ENCODE measurements around the gene TCTN1. TPM values are rescaled to one million over a fixed set of nuclear protein-coding genes. Genes with fewer than 3 reads are reported as not detected.

TCTN1 gene
- total RNA-seq, 6 experiments from 2014 or later = 24.2 to 30.3 (median 25.6) TPM

GRCh38 chr12:110577864-110578693, 35.9 kb upstream of the TCTN1 start:
- Mint-ChIP-seq H3K27me3 (ENCODE audit: insufficient read depth) (0 out of 2 replicates have a peak, but pooled peaks cover 2% of the 10 kb centered on the region), H3K27ac (peak overlapping the region; percentile 98), H3K9me3 (no peaks in the 10 kb centered on the region), H3K4me1 (ENCODE audit: low read depth) (peaks cover 43% of the 10 kb centered on the region), H3K4me3 (peak overlapping the region; percentile 84), H3K36me3 (ENCODE audit: low read depth) (0 out of 2 replicates have a peak, but pooled peaks cover 3% of the 10 kb centered on the region)
- peak; percentile 86 for DNase-seq
- no peak for TF ChIP-seq CTCF (IDR thresholded peaks at IDR 0.05)

- no peak for TF ChIP-seq CTCF (IDR thresholded peaks at IDR 0.05)
- H3K4me1 Mint-ChIP-seq (ENCODE audit: low read depth) = peaks cover 50% of the 10 kb centered on the region
- no peaks in the 10 kb centered on the region for H3K36me3 Mint-ChIP-seq (ENCODE audit: low read depth)
- DNase-seq = no peak
- peak overlapping the region; percentile 98 for H3K27ac Mint-ChIP-seq
- no peaks in the 10 kb centered on the region for H3K9me3 Mint-ChIP-seq
- peak overlapping the region; percentile 84 for H3K4me3 Mint-ChIP-seq
- 0 out of 2 replicates have a peak, but pooled peaks cover 2% of the 10 kb centered on the region for H3K27me3 Mint-ChIP-seq (ENCODE audit: insufficient read depth)
These were observed 35.0 kb upstream of the TCTN1 start for GRCh38 chr12:110578694-110579534.

- no peaks in the 10 kb centered on the region for H3K9me3 Mint-ChIP-seq
- 0 out of 2 replicates have a peak, but pooled peaks cover 2% of the 10 kb centered on the region for H3K27me3 Mint-ChIP-seq (ENCODE audit: insufficient read depth)
- peak overlapping the region; percentile 84; the same call in 1 of the 2 replicates for H3K4me3 Mint-ChIP-seq
- peak overlapping the region; percentile 98; the same call in 1 of the 2 replicates for H3K27ac Mint-ChIP-seq
- H3K36me3 Mint-ChIP-seq (ENCODE audit: low read depth) = no peaks in the 10 kb centered on the region
- no peak for DNase-seq
- no peak for TF ChIP-seq CTCF (IDR thresholded peaks at IDR 0.05)
- H3K4me1 Mint-ChIP-seq (ENCODE audit: low read depth) = peaks cover 57% of the 10 kb centered on the region
These were observed 34.2 kb upstream of the TCTN1 start for GRCh38 chr12:110579535-110580253.

GRCh38 chr12:110581931-110582275, 32.0 kb upstream of the TCTN1 start:
- Mint-ChIP-seq H3K4me3 (peak overlapping the region; percentile 90), H3K9me3 (no peaks in the 10 kb centered on the region), H3K27ac (peak overlapping the region; percentile 65), H3K36me3 (ENCODE audit: low read depth) (no peaks in the 10 kb centered on the region), H3K4me1 (ENCODE audit: low read depth) (peaks cover 63% of the 10 kb centered on the region), H3K27me3 (ENCODE audit: insufficient read depth) (peaks cover 2% of the 10 kb centered on the region; the same call in 1 of the 2 replicates)
- no peak for DNase-seq
- no peak for TF ChIP-seq CTCF (IDR thresholded peaks at IDR 0.05)
